CD4-positive, alpha-beta T cell treated with Interleukin-6 at 100 ng/mL for 8 hours (primary cell): ENCODE results near the gene ITPR2.
"Not testable (repeated sequence)": the region's sequence is repeated elsewhere in the genome, so short reads cannot be mapped to it uniquely, and the experiment has no call there.

Experiments used
- DNase-seq: peaks from one replicate; pipeline ENCODE4 v3.0.0-alpha.2; 2020; ENCODE audit warnings: mixed read lengths, low spot score

Gene ITPR2

DNA sequence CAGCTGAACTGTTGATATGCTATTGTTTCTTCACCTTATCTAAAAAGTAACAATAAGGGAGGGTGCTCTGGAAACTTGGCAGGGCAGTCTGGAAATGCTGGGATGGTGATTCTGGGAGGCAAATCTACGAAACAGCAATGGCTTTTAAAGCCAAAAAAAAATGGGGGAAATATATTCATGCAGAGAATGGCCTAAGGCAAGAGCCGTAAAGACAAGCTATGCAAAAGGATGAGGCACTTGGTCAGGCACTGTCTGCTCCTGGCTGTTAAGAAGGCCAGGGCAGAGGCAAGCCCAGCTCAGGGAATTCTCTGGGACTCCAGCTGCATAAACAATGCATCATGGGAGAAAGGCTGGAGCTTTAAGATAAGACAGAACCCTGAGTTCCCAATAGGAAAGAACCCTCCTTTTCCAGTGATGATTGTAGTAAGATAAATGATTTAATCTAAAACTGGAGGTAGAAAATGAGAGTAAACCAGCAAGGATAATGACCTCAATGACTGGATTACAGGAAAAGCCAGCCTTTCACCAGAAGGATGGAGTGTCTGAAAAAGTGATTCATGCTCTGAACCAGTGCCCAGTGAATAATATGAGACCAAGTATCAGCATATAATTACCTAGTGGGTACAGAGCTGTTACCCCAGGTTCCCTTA, 46.0 kb downstream of the ITPR2 start:
- DNase-seq: no peak

DNA sequence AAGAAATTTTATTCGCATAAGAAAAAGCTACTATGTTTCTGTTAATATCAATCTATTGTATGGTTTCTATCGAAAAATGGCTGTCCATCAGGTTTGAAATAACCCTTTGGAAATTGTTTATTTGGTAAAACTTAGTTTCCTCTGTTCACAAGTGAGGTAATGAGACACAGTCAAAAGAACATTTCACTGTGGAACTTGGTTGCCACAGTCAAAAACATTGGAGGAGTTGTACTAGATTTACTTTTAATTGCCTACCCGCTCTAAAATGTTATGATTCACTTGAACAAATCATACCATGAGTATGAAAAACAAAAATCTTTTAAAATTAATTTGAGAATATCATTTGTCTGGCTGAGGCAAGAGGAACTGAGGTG, 46.5 kb downstream of the ITPR2 start:
- no peak for DNase-seq

DNA sequence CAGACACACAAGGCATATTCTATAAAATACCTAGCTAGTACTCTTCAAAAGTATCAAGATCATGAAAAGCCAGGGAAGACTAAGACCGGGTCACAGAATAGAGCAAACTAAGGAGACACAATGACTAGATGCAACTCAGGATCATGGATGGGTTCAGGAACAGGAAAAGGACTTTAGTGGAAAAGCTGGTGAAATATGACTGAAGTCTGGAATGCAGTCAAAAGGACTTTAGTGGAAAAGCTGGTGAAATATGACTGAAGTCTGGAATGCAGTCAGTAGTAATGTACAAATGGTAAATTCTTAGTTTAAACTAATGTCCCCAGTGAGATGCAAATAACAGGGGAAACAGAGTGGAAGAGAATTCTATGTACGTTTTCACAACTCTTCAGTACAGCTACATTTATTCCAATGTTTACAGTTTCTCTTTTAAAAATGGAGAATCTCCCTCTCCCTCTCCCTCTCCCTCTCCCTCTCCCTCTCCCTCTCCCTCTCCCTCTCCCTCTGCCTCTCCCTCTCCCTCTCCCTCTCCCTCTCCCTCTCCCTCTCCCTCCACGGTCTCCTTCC, 49.1 kb downstream of the ITPR2 start:
- DNase-seq: not testable (repeated sequence)

DNA sequence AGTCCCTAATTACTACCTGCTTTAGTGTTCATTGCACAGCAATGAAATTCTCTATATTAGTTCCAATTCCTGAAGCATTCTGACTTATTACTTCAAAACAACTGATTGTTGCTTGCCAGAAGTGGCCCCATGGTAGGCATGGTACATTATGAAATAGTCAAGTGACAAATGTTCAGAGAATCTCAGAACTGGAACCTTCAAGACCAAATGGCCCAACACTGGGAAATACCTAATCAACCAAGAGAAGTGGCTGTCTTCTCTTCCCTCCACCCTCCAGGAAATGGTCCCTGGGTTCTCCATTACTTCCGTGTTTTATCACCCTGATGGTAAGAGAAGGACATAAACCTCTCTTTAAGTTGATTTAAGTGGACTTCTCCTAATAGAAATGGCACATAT, 49.9 kb downstream of the ITPR2 start:
- DNase-seq: no peak

DNA sequence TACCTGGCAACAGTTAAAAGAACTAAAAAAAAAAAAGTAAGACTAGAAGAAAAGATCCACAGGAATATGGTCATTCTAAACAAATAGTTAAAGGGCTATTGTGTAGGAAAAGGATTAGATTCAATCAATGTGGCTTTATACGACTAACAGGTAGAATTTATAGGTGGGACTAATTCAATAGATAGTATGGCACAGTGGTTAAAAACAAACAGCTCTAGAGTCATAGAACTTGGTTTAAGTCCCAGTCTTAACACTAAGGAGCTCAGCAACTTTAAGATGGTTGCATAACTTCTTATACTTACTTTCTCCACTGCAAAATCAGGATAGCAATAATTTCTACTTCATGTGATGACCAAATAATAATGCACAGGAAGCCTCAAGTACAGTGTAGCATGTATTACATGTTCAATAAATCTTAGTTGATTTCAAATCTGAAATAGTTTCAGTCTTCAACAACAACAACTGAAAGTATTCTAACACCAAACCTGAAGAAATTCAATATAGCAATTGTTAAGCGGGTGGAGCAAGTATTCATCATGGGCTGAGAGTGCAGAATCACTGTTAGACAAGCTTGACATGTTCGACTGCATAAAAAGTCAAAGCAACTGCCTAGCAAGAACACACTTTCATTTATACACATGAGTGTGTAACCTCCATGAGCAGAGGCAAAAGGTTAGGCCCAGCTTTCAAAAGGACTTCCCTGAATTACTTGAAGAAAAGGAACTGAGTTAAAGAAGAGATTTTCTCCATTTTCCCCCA, 50.4 kb downstream of the ITPR2 start:
- DNase-seq: no peak

DNA sequence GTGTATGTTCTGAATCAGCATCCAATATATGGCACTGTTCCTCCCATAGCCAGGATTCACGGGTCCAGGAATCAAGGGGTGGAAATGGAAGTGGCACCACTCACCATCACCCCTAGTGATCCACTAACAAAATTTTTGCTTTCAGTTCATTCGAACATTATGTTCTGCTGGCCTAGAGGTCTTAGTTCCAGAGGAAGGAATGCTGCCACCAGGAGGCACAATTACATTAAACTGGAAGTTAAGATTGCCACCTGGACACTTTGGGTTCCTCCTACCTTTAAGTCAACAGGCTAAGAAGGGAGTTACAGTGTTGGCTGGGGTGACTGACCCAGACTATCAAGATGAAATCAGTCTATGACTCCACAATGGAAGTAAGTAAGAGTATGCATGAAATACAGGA, 52.3 kb downstream of the ITPR2 start:
- DNase-seq: not testable (repeated sequence)

DNA sequence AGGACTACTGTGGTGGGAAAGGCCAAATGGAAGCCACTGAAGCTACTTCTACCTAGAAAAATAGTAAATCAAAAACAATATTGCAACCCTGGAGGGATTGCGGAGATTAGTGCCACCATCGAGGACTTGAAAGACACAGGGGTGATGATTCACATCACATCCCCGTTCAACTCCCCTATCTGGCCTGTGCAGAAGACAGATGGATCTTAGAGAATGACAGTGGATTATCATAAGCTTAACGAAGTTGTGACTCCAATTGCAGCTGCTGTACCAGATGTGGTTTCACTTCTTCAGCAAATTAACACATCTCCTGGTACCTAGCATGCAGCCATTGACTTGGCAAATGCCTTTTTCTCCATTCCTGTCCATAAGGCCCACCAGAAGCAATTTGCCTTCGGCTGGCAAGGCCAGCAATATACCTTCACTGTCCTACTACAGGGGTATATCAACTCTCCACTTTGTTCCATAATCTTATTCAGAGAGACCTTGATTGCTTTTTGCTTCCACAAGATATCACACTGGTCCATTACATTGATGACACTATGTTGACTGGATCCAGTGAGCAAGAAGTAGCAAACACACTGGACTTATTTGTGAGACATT, 54.7 kb downstream of the ITPR2 start:
- not testable (repeated sequence) for DNase-seq

DNA sequence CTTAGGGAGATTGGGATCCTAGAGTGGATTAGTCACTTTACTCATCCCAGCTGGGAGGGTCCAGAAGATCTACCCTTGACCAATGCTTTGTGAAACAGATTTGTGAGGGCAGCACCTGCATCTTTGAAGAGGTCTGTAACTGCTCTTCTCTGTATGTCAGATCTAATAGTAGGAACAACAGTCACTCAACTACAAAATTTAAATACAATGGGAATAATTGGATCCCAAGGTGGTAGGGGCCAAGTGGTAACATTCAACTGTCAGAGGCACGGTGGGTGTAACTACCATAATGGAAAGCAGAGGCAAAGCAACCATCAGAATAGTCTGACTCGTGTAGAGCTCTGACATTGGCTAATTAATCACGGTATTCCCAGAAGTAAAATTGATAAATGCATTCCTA, 55.8 kb downstream of the ITPR2 start:
- DNase-seq: no peak

DNA sequence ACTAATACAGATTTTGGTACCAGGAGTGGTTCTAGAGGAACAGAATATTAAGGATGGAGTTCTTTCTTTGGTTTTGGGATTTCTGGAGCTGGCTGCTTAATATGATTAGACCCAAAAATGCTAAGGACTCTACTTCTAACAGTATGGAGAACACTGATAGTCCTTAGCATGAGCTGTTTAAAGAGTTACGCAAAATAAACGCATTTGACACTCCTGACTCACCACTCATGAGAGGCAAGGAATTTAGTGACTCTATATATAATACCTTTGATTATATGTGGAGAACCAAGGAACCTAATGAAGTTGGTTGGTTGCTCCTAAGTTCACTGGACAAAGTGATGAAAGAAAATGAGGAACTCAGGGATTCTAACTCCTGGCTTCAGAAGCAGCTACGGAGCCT, 57.0 kb downstream of the ITPR2 start:
- not testable (repeated sequence) for DNase-seq

DNA sequence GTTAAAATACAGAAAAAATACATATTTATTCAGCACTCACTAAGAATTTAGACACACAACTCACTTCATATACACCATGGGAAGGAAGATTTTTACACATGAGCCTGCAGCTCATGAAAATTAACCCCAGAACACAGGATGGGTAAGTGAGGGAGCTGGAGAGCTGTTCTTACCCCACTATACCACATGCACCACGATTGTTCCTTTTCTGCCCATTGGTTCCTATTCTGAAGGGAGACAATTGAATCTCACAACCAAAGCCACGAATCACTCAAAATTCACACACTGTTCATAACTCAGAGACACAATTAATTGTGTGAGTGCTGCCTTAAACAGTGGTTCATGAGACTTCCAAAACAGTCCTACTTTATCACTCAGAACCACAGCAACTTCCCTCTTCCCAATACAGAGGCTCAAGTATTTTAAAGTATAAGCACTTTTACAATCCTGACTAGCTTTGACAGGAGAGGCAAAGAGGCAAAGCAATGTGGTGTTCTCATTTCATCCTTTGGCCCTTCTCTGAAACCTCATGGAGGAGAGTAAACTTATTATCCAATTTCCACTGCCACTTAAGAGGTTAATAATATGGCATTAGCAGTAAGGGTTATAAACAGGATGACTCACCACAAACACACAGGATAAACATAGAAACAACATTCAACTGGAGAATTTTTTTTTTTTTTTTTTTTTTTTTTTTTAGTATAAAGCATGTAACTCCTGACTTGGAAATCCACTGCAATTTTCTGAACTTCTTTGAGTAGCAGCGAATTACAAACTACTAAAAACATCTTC, 59.5 kb downstream of the ITPR2 start:
- DNase-seq: no peak

DNA sequence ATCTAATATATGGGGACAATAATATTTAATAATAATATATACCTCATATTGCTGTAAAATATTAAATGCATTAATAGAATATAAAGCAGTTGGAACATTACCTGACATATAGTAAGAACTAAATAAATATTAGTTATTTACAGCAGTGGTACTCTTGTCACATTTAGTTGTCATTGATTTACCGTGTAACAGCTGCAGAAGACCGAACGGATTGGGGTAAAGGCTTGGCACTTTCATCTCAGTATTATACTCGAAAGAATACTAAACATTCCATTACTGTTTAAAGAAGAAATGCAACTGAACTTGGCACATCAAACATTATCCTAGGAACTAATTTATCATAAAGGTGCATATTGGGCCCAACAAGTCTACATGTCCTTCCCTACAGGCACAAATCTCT, 61.1 kb downstream of the ITPR2 start:
- no peak for DNase-seq

DNA sequence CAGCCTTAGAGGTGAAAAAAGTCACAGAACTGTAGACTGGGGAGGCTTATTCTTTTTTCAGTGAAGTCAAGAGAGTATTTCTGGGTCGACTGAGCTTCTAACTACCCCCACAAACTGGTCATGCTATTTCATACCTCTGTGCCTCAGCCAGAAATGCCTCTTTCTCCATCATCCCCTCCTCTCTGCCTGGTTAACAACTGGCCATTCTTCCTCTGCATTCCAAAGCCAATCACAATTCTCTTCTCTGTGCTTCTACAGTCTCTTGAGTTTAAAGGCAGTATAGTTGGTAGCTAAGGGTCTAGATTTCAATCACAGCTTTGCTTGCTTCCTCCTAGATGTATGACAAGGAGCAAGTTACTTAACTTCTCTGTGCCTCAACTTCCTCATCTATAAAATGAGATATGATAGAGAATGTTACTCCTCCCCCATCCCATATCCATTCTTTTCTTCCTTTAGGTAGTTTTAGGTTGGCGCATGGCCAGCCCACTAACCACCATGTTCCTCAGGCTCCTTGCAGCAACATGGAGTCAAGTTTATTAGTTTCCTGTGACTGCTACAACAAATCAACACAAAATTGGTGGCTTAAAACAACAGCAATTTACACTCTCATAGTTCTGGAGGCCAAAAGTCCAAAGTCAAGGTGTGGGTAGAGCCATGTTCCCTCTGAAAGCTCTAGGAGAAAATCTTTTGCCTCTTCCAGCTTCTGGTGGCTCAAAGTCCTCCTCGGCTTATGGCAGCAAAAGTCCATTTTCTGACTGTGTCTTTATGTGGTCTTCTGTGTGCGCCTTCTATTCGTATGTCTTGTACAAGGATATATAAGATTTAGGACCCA, 62.5 kb downstream of the ITPR2 start:
- no peak for DNase-seq

DNA sequence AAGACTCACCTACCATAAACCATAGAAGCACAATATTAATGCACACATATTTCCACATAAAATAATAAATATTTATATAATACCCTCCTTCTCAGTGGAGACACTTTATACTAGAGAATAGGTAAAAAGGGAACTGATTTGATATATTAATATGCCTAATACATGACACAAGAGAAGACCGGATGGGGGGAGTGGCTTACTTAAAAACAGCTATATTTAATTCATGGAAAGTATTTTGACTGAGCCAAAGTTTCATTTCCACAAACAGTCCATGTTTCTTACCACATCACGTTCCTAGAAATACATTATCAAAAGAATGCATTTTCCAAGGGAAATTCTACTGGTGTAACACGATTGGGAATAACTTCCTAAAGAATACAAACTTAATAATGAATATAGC, 63.4 kb downstream of the ITPR2 start:
- DNase-seq: no peak

DNA sequence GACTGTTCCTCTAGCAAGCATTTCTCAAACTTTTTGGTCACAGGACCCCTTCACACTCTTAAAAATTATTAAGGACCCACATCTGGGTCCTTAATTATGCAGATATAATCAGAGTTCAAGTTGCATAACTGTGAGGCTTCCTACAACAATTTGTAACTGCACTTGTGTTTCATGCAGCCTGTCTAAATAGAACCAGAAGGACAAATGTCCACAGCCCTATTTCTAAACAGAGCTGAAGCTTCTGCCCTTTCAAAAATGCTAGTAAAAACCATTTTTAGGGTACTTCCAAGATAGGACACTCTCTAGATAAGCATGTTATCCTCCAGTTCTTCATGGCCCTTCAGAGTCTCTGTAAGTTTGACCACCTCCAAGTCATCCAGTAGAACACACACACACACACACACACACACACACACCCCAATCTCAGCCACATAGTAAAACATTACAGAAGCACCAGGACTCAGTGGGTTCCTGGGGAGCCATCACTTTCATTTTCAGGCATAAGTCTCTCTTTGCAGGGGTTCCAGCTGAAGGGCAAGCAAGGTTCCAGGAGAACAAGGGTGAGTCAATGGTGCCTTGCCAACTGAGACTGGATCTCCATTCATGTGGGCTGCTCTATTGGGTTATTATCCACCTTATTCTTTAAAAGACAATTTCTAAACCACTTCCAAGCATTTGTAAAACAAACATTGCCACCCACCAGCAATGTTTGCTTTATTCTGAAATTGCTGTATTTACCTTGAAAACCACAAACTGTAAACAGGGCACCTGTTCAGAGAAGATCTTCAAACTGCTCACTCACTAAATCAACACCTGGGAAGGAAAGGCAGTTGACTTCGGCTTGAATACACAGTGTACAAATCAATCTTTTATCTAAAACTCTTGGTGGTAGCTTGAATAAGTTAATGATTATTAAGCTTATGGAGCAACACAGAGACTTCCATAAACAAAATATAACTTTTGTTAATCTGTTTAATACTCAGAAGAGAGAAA, 64.1 kb downstream of the ITPR2 start:
- no peak for DNase-seq

DNA sequence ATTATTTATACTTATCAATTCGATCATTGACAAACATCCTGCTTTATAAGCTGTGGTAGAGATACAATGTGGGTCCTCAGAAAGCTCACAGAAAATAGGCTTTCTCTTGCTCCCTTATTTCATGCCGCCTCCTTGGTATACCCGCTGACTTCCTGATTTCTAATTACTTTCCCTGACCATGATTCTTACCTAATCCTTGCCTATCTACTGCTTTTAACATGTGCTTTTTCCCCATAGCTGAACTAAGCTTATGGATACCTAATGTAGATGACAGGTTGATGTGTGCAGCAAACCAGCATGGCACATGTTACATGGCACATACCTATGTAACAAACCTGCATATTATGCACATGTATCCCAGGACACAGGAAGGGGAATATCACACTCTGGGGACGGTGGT, 65.1 kb downstream of the ITPR2 start:
- no peak for DNase-seq

DNA sequence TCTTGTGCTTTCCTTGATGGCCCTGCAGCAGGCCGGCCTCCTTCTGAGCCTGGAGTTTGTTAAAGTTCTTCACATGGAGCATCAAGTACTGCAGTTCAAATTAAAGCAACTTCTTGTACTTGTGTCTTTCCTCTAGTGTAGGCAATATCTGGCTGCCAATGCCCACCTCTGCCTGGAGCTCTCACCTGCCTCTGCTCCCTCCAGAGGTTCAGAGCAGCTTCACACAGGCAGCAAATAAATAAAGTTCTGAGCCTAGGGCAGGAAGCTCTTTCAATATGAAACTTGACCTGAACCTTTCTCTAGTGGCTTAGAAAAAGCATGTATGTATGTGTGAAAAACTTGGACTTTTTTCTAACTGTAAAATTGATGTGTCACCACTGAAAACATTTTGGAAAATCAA, 65.9 kb downstream of the ITPR2 start:
- no peak for DNase-seq

DNA sequence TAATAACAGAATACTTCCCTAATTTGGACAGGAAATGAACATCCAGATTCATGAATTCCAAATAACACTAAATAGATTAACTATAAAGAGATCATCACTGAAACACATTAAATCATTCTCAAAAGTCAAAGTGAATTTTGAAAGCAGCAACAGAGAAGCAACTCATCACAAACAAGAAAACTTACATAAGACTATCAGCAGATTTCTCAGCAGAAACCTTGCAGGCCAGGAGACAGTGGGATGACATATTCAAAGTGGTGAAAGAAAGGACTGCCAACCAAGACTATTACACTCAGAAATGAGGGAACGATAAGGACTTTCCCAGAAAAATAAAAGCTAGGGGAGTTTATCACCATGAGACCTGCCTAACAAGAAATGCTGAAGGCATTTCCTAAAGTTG, 70.8 kb downstream of the ITPR2 start:
- no peak for DNase-seq

DNA sequence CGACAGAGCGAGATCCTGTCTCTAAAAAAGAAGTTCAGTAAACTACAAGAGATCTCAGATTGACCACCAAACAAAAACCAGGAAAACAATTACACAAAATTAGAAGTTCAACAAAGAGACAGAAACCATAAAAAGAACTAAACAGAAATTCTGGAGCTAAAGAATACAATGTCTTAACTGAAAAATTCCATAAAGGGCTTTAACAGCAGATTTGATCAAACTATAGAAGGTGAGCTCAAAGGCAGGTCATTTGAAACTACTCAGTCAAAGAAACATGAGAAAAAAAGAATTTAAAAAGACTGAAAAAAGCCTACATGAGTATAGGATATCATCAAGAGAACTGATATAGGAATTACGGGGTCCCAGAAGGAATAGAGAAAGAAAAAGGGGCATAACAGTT, 71.2 kb downstream of the ITPR2 start:
- DNase-seq: no peak

DNA sequence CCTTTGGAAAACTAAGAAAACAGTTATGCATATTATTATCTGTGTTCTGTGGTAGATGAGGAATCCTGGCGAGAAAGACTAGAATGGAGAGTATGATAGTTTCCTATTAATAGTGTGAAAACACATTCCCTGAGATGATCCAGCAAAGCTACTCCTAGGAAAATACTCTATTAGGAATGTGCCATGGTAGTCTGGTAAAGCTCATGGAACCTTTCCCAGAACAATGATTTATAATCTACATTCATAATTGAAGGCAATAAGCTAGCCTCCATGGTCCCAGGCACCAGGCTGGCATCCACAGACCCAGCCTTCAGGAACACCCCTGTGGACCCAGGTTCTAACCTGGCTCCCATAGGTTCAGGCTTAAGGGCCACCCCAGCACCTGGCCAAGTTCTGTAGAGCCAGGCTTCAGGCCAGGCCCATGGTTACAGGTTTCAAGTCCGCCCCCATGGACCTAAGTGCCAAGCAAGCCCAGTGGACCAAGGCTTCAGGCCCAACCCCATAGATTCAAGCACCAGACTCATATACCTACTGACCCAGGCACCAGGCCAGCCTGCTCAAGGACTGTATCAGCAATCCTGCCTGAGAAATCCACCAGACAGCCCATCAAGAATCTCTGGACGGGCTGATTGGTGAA, 72.2 kb downstream of the ITPR2 start:
- DNase-seq: no peak

DNA sequence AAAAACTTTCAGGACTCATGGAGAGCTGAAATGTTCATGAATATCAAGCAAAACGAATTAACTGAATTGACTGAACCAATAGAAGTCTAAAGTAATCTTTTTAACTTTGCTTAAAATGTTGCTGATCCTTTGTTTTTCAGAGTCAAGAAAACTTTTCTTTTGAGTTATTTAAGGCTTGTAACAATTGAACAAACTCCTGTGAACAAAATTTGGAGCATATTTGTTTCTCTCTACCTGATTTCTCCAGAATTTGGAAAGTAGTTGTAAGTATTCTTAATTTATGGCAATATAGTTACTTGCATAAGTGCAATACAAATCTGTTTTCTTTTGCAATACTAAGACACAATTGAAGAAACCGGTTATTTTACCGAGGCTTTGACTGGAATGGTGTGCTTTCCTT, 77.6 kb downstream of the ITPR2 start:
- DNase-seq: not testable (repeated sequence)
